H1 (cell line): ENCODE data around the gene HIBCH. TPM values are rescaled to one million over a fixed set of nuclear protein-coding genes. Genes with fewer than 3 reads are reported as not detected.

ENCODE experiments used
- CTCF ChIA-PET: fragments of 300-600 bp; sonication (Branson Sonifier 250); formaldehyde crosslinking; loops from one replicate; lab custom pipeline; 2021; ENCODE audit not compliant: partially characterized antibody; lab: Charles Lee
- POLR2A ChIA-PET: fragments of 300-600 bp; sonication (Branson Sonifier 250); formaldehyde crosslinking; loops from one replicate; lab custom pipeline; 2021; ENCODE audit warnings: inconsistent platforms; ENCODE audit not compliant: partially characterized antibody; lab: Charles Lee
- DNase-seq, 2 experiments: peaks; one replicate each; pipeline versions ENCODE4 v3.0.0 to v3.0.0-alpha.2; 2010 to 2022; ENCODE audit warnings: low spot score in 2 of 2, low read depth in 1 of 2, mixed read lengths in 1 of 2
- FAIRE-seq: peaks from 2 replicates; lab custom pipeline; 2011; peaks lifted over from hg19 to GRCh38; lab: Jason Lieb, UNC
- H2AFZ ChIP-seq: 2 replicates; pipeline ENCODE4 v1.8.1; 2012; ENCODE audit warnings: low read length, inconsistent platforms
- H2AK5ac ChIP-seq: 2 replicates; pipeline ENCODE4 v1.6.1; 2013; ENCODE audit warnings: low read depth, low read length
- H2BK120ac ChIP-seq: replicated peaks from 2 replicates; pipeline ENCODE3; 2013; ENCODE audit warnings: low read depth, low read length, inconsistent platforms
- H2BK12ac ChIP-seq: 2 replicates; pipeline ENCODE4 v1.6.1; 2013; ENCODE audit warnings: low read depth, low read length
- H2BK15ac ChIP-seq: 2 replicates; pipeline ENCODE4 v1.6.1; 2013; ENCODE audit warnings: low read length
- H2BK20ac ChIP-seq: 2 replicates; pipeline ENCODE4 v1.6.1; 2013; ENCODE audit warnings: low read length
- H2BK5ac ChIP-seq: 2 replicates; pipeline ENCODE4 v1.6.1; 2013; ENCODE audit warnings: low read depth, low read length
- H3K14ac ChIP-seq: 2 replicates; pipeline ENCODE4 v1.6.1; 2013; ENCODE audit warnings: inconsistent platforms; ENCODE audit not compliant: insufficient read length
- H3K18ac ChIP-seq: 2 replicates; pipeline ENCODE4 v1.6.1; 2013; ENCODE audit warnings: low read length; ENCODE audit errors: extremely low read depth
- H3K23ac ChIP-seq: 2 replicates; pipeline ENCODE4 v1.6.1; 2013; ENCODE audit warnings: inconsistent platforms; ENCODE audit not compliant: insufficient read length
- H3K23me2 ChIP-seq: 2 replicates; pipeline ENCODE4 v1.6.1; 2013; ENCODE audit warnings: low read depth, low read length
- H3K27ac ChIP-seq: 2 replicates; pipeline ENCODE4 v1.6.1; 2011; ENCODE audit warnings: low read depth, low read length, inconsistent platforms
- H3K27me3 ChIP-seq, 4 experiments: replicated peaks in 1 of 4; 1 replicate in 1 of 4; 2 replicates in 3 of 4; pipeline versions ENCODE4 v1.6.1 to v1.8.1; 2011 to 2013; ENCODE audit warnings: low read length in 3 of 4, mild to moderate bottlenecking in 3 of 4, inconsistent platforms in 2 of 4, mixed read lengths in 2 of 4, moderate library complexity in 1 of 4; ENCODE audit not compliant: control insufficient read depth in 3 of 4, insufficient read depth in 3 of 4; ENCODE audit errors: extremely low read depth in 1 of 4
- H3K36me3 ChIP-seq, 4 experiments: 2 replicates each; pipeline versions ENCODE4 v1.6.1 to v1.8.1; 2011 to 2013; ENCODE audit warnings: mild to moderate bottlenecking in 4 of 4, low read length in 3 of 4, moderate library complexity in 2 of 4, control low read depth in 1 of 4, inconsistent platforms in 1 of 4; ENCODE audit not compliant: insufficient read depth in 4 of 4, control insufficient read depth in 2 of 4
- H3K4ac ChIP-seq: replicated peaks from 2 replicates; pipeline ENCODE3; 2013; ENCODE audit warnings: low read length, low read depth, mixed read lengths, inconsistent platforms; ENCODE audit not compliant: insufficient read length
- H3K4me1 ChIP-seq, 4 experiments: replicated peaks in 1 of 4; 1 replicate in 1 of 4; 2 replicates in 3 of 4; pipeline versions ENCODE4 v1.6.1 to v1.8.1; 2011 to 2013; ENCODE audit warnings: low read length in 3 of 4, inconsistent platforms in 2 of 4, mixed read lengths in 1 of 4; ENCODE audit not compliant: insufficient read depth in 4 of 4, control insufficient read depth in 3 of 4
- H3K4me2 ChIP-seq, 2 experiments: 2 replicates each; pipeline versions ENCODE4 v1.6.1 to v1.8.1; 2011 to 2013; ENCODE audit warnings: low read depth in 2 of 2, low read length in 2 of 2, control low read depth in 1 of 2, inconsistent platforms in 1 of 2, mild to moderate bottlenecking in 1 of 2; ENCODE audit not compliant: insufficient read depth in 1 of 2
- H3K4me3 ChIP-seq, 4 experiments: fragments of 200-600, 300-600 bp in 1 of 4; sonication (generic), shearing (Covaris generic), sonication (Bioruptor Twin) in 1 of 4; 2 replicates each; pipeline versions ENCODE4 v1.5.1 to v1.8.1; 2011 to 2016; ENCODE audit warnings: low read length in 4 of 4, low read depth in 3 of 4, control low read depth in 2 of 4, inconsistent platforms in 2 of 4, mild to moderate bottlenecking in 2 of 4, mixed read lengths in 1 of 4, moderate library complexity in 1 of 4; ENCODE audit not compliant: insufficient read depth in 2 of 4; ENCODE audit errors: extremely low read depth in 1 of 4
- H3K56ac ChIP-seq: replicated peaks from 2 replicates; pipeline ENCODE3; 2013; ENCODE audit warnings: low read depth, mild to moderate bottlenecking, mixed read lengths, low read length, inconsistent platforms; ENCODE audit not compliant: insufficient read length
- H3K79me1 ChIP-seq: 2 replicates; pipeline ENCODE4 v1.6.1; 2013; ENCODE audit warnings: low read depth, low read length, control low read depth
- H3K79me2 ChIP-seq, 2 experiments: 2 replicates each; pipeline versions ENCODE4 v1.6.1 to v1.8.1; 2012 to 2013; ENCODE audit warnings: low read length in 2 of 2, mild to moderate bottlenecking in 2 of 2, inconsistent platforms in 1 of 2; ENCODE audit not compliant: insufficient read depth in 2 of 2, control insufficient read depth in 1 of 2
- H3K9ac ChIP-seq, 4 experiments: replicated peaks in 1 of 4; 1 replicate in 1 of 4; 2 replicates in 3 of 4; pipeline versions ENCODE4 v1.6.1 to v1.8.1; 2011 to 2013; ENCODE audit warnings: low read depth in 3 of 4, low read length in 3 of 4, control low read depth in 2 of 4, mild to moderate bottlenecking in 2 of 4, moderate library complexity in 2 of 4, inconsistent platforms in 1 of 4; ENCODE audit errors: extremely low read depth in 1 of 4
- H3K9me3 ChIP-seq, 2 experiments: 2 replicates each; pipeline versions ENCODE4 v1.6.1 to v1.8.1; 2012 to 2013; ENCODE audit warnings: mild to moderate bottlenecking in 2 of 2, moderate library complexity in 2 of 2, control low read depth in 1 of 2, inconsistent platforms in 1 of 2, low read depth in 1 of 2, low read length in 1 of 2, mixed read lengths in 1 of 2; ENCODE audit not compliant: insufficient read depth in 2 of 2
- H4K20me1 ChIP-seq, 2 experiments: replicated peaks in 1 of 2; 2 replicates each; pipeline versions ENCODE3 to v1.8.1; 2011 to 2013; ENCODE audit warnings: inconsistent platforms in 2 of 2, low read length in 2 of 2, mild to moderate bottlenecking in 1 of 2; ENCODE audit not compliant: insufficient read depth in 2 of 2, control insufficient read depth in 1 of 2
- H4K5ac ChIP-seq: 2 replicates; pipeline ENCODE4 v1.6.1; 2013; ENCODE audit warnings: low read length, low read depth, mixed read lengths, inconsistent platforms; ENCODE audit not compliant: insufficient read length
- H4K8ac ChIP-seq: 2 replicates; pipeline ENCODE4 v1.8.0; 2013; ENCODE audit warnings: mild to moderate bottlenecking, moderate library complexity, low read length, inconsistent platforms; ENCODE audit not compliant: insufficient read depth; ENCODE audit errors: extremely low read depth
- H4K91ac ChIP-seq: replicated peaks from 2 replicates; pipeline ENCODE3; 2013; ENCODE audit warnings: low read length, mixed read lengths, inconsistent platforms; ENCODE audit not compliant: insufficient read length
- EGR1 ChIP-seq: IDR thresholded peaks from 2 replicates; pipeline ENCODE4 v1.6.1; 2011; ENCODE audit warnings: low read depth, low read length, borderline replicate concordance
- EZH2 ChIP-seq: fragments of 200-600 bp; sonication (generic); IDR thresholded peaks from 2 replicates; pipeline ENCODE4 v1.7.1; 2012; ENCODE audit warnings: low read depth, mild to moderate bottlenecking, moderate library complexity, low read length, inconsistent platforms; ENCODE audit not compliant: severe bottlenecking
- NANOG ChIP-seq: IDR thresholded peaks from 2 replicates; pipeline ENCODE4 v1.6.1; 2011; ENCODE audit warnings: low read length, low read depth, mild to moderate bottlenecking, inconsistent platforms; ENCODE audit not compliant: insufficient read depth, poor library complexity, severe bottlenecking
- SP4 ChIP-seq: IDR thresholded peaks from 2 replicates; pipeline ENCODE4 v1.6.1; 2012; ENCODE audit warnings: low read length, inconsistent platforms
- TAF1 ChIP-seq: IDR thresholded peaks from 2 replicates; pipeline ENCODE4 v1.6.1; 2011; ENCODE audit warnings: mild to moderate bottlenecking, low read depth, low read length
- WGBS, 2 experiments: shearing (Covaris generic) in 1 of 2; methylation state at CpG; one replicate each; pipeline versions ENCODE4 v1.1.6 to v1.1.7; 2013 to 2015; ENCODE audit warnings: low lambda C conversion rate in 2 of 2, mixed read lengths in 2 of 2, inconsistent platforms in 1 of 2, low coverage in 1 of 2, missing lambda C conversion rate in 1 of 2; ENCODE audit not compliant: insufficient replicate concordance in 2 of 2, insufficient coverage in 1 of 2, insufficient read length in 1 of 2; ENCODE audit errors: extremely low coverage in 1 of 2, missing lambda C conversion rate in 1 of 2; 5-methylcytosine and 5-hydroxymethylcytosine counted together
- polyA plus RNA-seq, 7 experiments: library from polyadenylated mRNA; depleted of rRNA in 3 of 7; stranded (reverse) in 5 of 7; unstranded in 2 of 7; fragments of >200 nt in 5 of 7; fragments of 200-250 nt in 2 of 7; gene quantifications; 1 replicate in 5 of 7; 2 replicates in 1 of 7; 4 replicates in 1 of 7; pipeline versions ENCODE4 v1.2.1 to v1.2.3, GENCODE V29; 2011 to 2013; ENCODE audit warnings: missing spikeins in 2 of 7, mixed read lengths in 2 of 7
- total RNA-seq: library from RNA; stranded (reverse); fragmentation: NEBNext Ultra II Directional; extraction: Animal tissue kit (Norgen Biotek cat#: 25700); gene quantifications from 2 replicates; pipeline ENCODE4 v1.2.1, GENCODE V29; 2021

Gene HIBCH
- total and polyA plus RNA-seq, 2 of the 8 experiments (the other 6 are each of a cell fraction or from before 2014, with no cell fraction given): 7.5 to 31.8 TPM

GRCh38 chr2:190361572-190361971 is 41.9 kb upstream of the HIBCH start:
- no peak overlapping the region for H2BK20ac ChIP-seq
- H3K18ac ChIP-seq: no peak overlapping the region
- H3K9me3 ChIP-seq: no peaks in the 10 kb centered on the region
- H2AK5ac ChIP-seq: no peak overlapping the region
- H2BK15ac ChIP-seq: no peak overlapping the region
- H3K4me3 ChIP-seq: no peak overlapping the region
- POLR2A ChIA-PET: no interaction called here
- H3K79me2 ChIP-seq: no peaks in the 10 kb centered on the region; a peak in 1 of 4 replicates
- H3K4me2 ChIP-seq: no peak overlapping the region
- no peak overlapping the region for H3K9ac ChIP-seq
- H4K20me1 ChIP-seq: no peaks in the 10 kb centered on the region
- no peak overlapping the region for H2BK12ac ChIP-seq
- WGBS, 2 experiments: 67% methylated on average over 2 of the region's 2 CpGs; no CpG with 5 or more reads in 1 of the 2 experiments
- H3K27me3 ChIP-seq: no peaks in the 10 kb centered on the region
- no peak for DNase-seq
- H4K8ac ChIP-seq: no peak overlapping the region
- CTCF ChIA-PET: interaction anchor here (1.6 kb wide), 1 partner anchor 17 kb away, joined by 5 read pairs; no protein-coding TSS in a partner anchor
- H3K23ac ChIP-seq: no peak overlapping the region
- FAIRE-seq: no peak
- no peaks in the 10 kb centered on the region for H3K79me1 ChIP-seq
- H2AFZ ChIP-seq: no peak overlapping the region
- H2BK5ac ChIP-seq: no peak overlapping the region
- H4K91ac ChIP-seq: no peak overlapping the region
- no peak overlapping the region for H3K14ac ChIP-seq
- H3K4ac ChIP-seq: no peak overlapping the region
- no peak overlapping the region for H3K56ac ChIP-seq
- H3K36me3 ChIP-seq: no peaks in the 10 kb centered on the region
- H3K27ac ChIP-seq: no peak overlapping the region
- H4K5ac ChIP-seq: no peak overlapping the region
- H3K4me1 ChIP-seq: no peaks in the 10 kb centered on the region
- H2BK120ac ChIP-seq: no peak overlapping the region
- H3K23me2 ChIP-seq: no peaks in the 10 kb centered on the region
- TF ChIP-seq EZH2 (no peak), SP4 (no peak), NANOG (no peak), TAF1 (no peak), EGR1 (no peak)
